Muscle layer of duodenum (tissue), 2 donors: ENCODE measurements around the gene DNAI2.

Experiments
- H3K27ac ChIP-seq: one replicate; pipeline ENCODE4 v1.7.0; 2013; ENCODE audit warnings: mild to moderate bottlenecking, low read length
- H3K27me3 ChIP-seq: one replicate; pipeline ENCODE4 v1.7.0; 2013; ENCODE audit warnings: low read depth, mild to moderate bottlenecking, control low read depth, low read length
- H3K36me3 ChIP-seq, 2 donors: one replicate each; pipeline ENCODE4 v1.7.0; 2013; ENCODE audit warnings: low read length in 2 of 2, control low read depth in 1 of 2, mild to moderate bottlenecking in 1 of 2; ENCODE audit not compliant: insufficient read depth in 2 of 2, control insufficient read depth in 1 of 2
- H3K4me1 ChIP-seq, 2 donors: one replicate each; pipeline ENCODE4 v1.7.0; 2013; ENCODE audit warnings: low read length in 2 of 2, mild to moderate bottlenecking in 2 of 2, control low read depth in 1 of 2, moderate library complexity in 1 of 2; ENCODE audit not compliant: insufficient read depth in 2 of 2, control insufficient read depth in 1 of 2
- H3K4me3 ChIP-seq, 2 donors: one replicate each; pipeline ENCODE4 v1.7.0; 2013; ENCODE audit warnings: low read length in 2 of 2, low read depth in 1 of 2, mild to moderate bottlenecking in 1 of 2
- H3K9me3 ChIP-seq, 2 donors: one replicate each; pipeline ENCODE4 v1.7.0; 2013; ENCODE audit warnings: low read length in 2 of 2, control low read depth in 1 of 2, mild to moderate bottlenecking in 1 of 2; ENCODE audit not compliant: control insufficient read depth in 1 of 2
- donor health status: healthy.

DNAI2 gene

DNA sequence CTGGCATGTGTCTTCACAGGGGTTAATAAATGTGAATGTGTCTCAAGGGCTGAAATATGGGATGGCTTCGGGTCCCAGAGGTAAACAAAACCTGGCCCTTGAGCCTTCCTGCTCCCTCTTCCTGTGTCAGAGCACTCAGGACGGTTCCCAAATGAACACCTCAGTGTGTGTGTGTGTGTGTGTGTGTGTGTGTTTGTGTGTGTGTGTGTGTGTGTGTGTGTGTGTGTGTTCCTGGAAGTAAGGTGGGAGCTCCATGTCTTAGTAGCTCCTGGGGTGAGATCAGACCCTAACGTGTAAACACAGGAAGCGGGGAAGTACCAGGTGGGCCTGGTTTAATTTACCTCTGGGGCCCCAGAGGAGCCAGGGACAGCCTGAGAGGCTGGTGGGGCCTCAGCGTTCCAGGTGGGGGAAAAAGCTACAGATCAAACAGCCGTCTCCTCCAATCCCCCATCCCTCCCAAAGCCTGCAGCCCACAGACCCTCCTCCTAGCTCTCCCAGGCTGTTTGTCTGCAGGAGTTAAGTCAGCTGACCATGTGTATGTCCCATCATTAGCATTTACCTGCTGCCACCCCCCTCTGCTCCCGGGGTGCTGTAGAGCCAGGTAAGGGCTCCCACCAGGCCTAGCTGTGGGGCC, 58.1 kb downstream of the DNAI2 start:
- no peaks in the 10 kb centered on the region for H3K36me3 ChIP-seq
- peaks cover 0 to 6% of the 10 kb centered on the region in 2 donors for H3K9me3 ChIP-seq
- H3K4me3 ChIP-seq: no peak overlapping the region
- no peaks in the 10 kb centered on the region for H3K4me1 ChIP-seq
- no peak overlapping the region for H3K27ac ChIP-seq
- H3K27me3 ChIP-seq: peaks cover 6% of the 10 kb centered on the region

DNA sequence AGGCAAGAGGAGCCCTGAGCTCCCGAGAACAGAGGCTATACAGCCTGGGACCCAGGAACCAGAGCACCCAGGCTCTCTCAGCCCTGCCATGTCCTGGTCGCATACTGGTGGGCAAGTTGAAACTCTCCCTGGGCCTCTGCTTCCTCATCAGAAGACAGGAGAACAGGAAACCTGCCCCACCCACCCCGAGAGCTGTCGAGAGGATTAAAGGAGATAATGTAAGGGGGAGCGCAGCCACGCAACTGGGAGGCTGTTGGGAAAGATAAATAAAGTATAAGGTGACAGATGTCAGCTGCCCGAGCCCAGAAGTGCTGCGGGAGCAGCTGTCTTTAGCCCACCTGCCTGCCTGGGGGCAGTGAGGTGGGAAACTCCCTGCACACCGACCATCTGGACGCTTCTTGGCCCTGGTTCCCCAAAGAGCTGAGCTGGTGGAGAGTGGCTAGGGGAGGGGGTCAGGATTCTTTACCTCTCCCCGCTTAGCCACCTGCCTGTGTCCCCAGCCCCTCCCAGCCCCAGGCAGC, 58.8 kb downstream of the DNAI2 start:
- Histone ChIP-seq H3K27me3 (peaks cover 4% of the 10 kb centered on the region), H3K36me3 (no peaks in the 10 kb centered on the region), H3K27ac (no peak overlapping the region), H3K4me1 (no peaks in the 10 kb centered on the region), H3K9me3 (peaks cover 0 to 6% of the 10 kb centered on the region in 2 donors), H3K4me3 (no peak overlapping the region)

DNA sequence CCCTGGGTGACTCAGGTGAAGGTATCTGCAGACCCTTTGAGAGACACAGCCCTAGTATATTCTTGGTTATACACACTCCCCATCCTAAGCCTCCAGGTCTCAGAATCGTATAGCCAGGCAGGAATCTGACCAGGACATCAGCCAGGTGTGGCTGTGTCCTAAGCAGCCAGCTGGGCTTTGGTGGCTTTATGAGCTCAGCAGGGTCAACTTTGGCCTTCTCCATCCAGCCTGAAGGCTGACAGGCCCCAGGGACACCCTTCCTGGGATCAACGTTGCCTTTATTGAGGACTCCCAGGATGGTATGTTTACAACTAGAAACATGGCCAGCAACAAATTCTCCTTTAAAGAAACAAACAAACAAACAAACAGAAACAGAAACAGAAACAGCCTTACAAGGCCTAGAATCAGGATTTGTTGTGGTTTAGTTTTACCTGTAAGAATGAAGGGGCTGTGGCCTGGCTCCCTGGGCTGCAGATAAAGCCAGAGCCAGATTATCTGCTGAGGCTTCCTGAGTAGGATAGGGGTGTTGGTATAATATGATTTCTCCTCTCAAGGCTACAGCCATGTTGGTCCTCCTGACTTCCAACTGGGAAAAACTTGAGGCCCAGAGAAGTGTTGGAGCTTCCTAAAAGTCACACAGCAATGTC, 60.5 kb downstream of the DNAI2 start:
- Histone ChIP-seq H3K9me3 (peaks cover 0 to 6% of the 10 kb centered on the region in 2 donors), H3K27me3 (peaks cover 3% of the 10 kb centered on the region), H3K4me3 (no peak overlapping the region), H3K36me3 (no peaks in the 10 kb centered on the region), H3K4me1 (no peaks in the 10 kb centered on the region), H3K27ac (no peak overlapping the region)

DNA sequence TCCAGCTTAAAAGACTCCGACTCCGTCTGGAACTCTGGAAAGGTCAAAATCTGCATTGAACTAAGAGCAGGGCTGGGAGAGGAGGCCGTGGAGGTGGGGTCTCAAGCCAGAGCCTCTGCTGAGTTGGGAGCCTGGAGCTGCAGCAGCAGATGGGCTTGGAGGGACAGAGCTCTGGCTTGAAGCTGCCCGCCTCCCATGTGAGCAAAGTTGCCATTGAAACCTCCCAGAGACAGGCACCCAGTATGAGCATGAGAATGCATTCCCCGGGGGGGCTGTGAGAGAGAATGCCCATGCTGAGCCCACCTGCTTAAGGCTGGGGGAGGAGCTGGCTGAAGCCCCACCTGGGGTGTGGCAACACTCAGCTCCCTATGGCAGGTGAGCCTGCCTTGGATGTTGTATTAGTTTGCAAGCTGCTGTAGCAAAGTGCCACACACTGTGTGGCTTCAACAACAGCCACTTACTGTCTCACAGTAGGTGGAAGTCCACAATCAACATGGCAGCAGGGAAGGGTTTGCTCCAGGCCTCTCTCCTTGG, 61.6 kb downstream of the DNAI2 start:
- Histone ChIP-seq H3K27ac (no peak overlapping the region), H3K27me3 (peaks cover 3% of the 10 kb centered on the region), H3K9me3 (peaks cover 0 to 6% of the 10 kb centered on the region in 2 donors), H3K4me3 (no peak overlapping the region), H3K36me3 (no peaks in the 10 kb centered on the region), H3K4me1 (no peaks in the 10 kb centered on the region)

DNA sequence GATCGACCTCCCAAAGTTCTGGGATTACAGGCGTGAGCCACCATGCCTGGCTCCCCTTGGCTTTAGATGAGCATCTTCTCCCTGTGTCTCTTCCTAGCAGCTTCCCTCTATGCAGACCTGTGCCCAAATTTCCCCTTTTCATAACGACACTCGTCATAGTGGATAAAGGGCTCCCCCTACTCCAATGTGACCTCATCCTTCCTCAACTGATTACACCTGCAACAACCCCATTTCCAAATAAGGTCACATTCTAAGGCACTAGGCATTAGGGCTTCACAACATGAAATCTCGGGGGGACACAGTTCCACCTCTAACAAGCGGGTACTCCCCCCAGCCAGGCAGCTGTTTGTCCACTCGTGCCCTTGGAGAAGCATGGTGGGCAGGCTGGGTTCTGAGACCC, 62.3 kb downstream of the DNAI2 start:
- H3K36me3 ChIP-seq: no peaks in the 10 kb centered on the region
- no peak overlapping the region for H3K4me3 ChIP-seq
- H3K27ac ChIP-seq: no peak overlapping the region
- H3K4me1 ChIP-seq: no peaks in the 10 kb centered on the region
- H3K9me3 ChIP-seq: peaks cover 0 to 6% of the 10 kb centered on the region in 2 donors
- H3K27me3 ChIP-seq: peaks cover 3% of the 10 kb centered on the region

DNA sequence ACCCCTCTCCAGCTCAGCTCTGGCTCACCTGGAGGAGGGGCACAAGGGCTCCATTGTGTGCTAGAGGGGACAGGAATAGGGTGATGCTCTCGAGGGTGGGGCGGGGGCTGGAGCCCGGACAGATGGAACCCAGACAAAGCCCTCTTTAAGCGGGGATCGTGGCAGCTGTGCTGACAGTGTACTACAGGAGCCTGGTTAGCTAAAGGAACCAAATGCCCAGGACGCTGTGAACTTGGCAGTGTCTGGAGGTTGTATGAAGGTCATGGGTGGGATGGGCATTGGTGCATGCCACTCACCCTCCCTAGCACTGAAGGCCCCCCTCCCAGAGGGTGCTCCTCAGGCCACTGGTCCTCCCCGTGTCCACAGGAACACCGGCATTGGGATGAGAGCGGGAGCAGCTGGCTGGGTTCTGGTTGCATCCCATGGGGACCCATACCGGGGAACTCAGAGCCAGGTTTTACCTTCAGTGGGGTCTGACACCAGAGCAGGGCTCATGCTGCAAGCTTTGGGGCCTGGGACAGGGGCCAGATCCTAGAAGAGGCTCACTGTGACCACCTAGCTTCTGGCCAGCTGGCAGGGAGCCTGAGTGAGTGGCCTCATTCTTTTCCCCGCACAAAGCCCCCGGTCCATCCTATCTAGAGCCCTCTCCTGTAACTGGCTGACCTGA, 63.9 kb downstream of the DNAI2 start:
- Histone ChIP-seq H3K27ac (no peak overlapping the region), H3K4me1 (no peaks in the 10 kb centered on the region), H3K9me3 (peaks cover 0 to 6% of the 10 kb centered on the region in 2 donors), H3K4me3 (no peak overlapping the region), H3K27me3 (peaks cover 3% of the 10 kb centered on the region), H3K36me3 (no peaks in the 10 kb centered on the region)

DNA sequence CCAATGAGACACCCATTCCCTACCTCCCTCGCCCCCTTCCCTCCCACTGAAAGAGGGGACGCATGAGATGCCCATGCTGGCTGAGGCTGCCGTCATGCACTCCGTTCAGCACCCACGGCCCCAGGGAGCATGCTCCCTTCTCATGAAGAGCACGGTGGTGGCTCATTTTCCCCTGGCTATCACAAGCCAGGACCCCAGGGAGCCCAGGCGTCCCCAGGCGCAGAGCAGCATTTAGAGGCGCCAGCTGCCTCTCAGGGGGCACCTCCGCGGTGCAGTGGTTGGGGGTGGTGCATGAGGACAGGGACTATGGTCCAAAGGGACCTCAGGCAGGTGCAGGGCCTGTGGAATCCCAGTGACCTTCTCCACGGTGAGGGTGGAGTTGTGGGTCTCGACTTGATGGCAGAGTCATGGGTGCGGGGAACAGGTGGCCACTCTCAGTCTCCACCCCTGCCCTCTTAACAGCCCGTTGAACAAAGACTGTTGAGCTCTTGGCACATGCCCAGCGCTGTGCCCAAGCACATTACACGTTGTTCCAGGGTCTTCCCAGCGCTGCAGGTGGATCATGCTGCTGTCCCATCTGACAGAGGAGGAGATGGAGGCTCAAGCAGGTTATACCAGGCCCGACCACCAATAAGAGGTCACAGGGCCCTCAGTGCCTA, 65.6 kb downstream of the DNAI2 start:
- peaks cover 3% of the 10 kb centered on the region for H3K27me3 ChIP-seq
- no peak overlapping the region for H3K27ac ChIP-seq
- H3K4me1 ChIP-seq: no peaks in the 10 kb centered on the region
- H3K9me3 ChIP-seq: no peaks in the 10 kb centered on the region
- no peak overlapping the region for H3K4me3 ChIP-seq
- H3K36me3 ChIP-seq: no peaks in the 10 kb centered on the region

DNA sequence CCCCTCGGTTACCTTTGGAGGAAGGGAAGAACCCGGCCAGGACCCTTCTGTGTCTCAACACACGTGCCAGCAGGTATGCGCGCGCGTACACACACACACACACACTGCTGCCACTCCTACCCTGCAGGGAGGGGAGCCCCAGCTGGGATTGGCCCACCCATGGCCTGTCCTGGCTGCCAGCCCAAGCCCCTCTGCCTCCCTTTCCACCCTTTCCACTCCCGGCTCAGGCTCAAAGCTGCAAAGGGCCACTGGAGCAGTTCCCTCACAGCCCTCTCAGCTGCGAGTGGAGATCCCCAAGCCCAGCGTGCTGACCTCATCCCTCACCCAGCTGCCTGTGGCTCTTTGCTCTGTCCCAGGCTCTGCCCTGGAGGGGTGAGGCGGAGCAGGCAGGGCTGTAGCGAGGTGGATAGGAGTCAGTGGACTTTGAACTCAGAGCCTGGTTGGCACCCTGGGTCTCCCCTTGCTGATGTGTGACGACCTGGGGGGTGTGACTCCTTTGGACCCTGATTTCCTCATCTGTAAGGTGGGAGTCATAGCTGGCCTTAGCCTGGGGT, 66.5 kb downstream of the DNAI2 start:
- no peaks in the 10 kb centered on the region for H3K4me1 ChIP-seq
- H3K9me3 ChIP-seq: no peaks in the 10 kb centered on the region
- H3K27me3 ChIP-seq: peaks cover 3% of the 10 kb centered on the region
- no peak overlapping the region for H3K27ac ChIP-seq
- H3K36me3 ChIP-seq: no peaks in the 10 kb centered on the region
- no peak overlapping the region for H3K4me3 ChIP-seq

DNA sequence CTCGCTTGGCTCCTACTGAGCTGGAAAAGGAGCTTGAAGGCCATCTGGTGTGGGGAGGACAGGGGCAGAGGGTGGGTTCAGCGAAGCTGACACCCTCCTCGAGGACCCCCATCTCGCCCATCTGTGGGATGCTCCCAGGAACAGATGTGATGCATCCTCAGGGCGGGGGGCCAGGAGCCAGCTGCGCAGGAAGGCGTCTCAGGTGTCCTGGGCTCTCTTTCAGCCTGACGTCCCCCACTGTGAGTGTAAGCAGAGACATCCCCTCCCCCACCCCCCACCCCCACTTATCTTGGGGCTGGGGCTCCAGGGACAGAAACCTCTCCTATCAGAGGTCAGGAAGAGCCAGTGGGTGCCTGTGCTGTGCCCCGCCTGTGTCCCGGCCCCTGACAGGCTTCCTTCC, 68.2 kb downstream of the DNAI2 start:
- Histone ChIP-seq H3K36me3 (no peaks in the 10 kb centered on the region), H3K27ac (no peak overlapping the region), H3K4me3 (no peak overlapping the region), H3K4me1 (no peaks in the 10 kb centered on the region), H3K9me3 (no peaks in the 10 kb centered on the region), H3K27me3 (peaks cover 3% of the 10 kb centered on the region)

DNA sequence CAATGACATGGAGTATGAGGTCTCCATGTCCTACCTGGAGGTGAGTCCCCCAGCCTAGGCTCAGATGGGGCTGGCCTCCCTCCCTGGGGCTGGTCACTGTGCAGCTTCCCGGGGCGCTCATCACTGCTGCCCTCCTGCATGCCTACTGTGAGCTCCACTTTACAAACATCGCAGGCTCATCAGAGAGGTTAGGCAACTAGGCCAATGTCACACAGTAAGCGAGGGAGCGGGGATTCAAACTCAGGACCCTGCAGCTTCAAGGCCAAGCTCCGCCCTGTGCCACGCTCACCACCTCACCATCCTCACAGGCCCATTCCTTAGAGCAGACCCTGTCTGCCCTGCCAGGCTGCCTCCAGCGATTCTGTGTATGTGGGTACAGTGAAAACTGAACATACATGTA, 69.1 kb downstream of the DNAI2 start:
- Histone ChIP-seq H3K4me1 (no peaks in the 10 kb centered on the region), H3K9me3 (no peaks in the 10 kb centered on the region), H3K27ac (no peak overlapping the region), H3K4me3 (no peak overlapping the region), H3K27me3 (peaks cover 3% of the 10 kb centered on the region), H3K36me3 (no peaks in the 10 kb centered on the region)
